ENCODE results near the gene MDFIC2.
"Not testable (repeated sequence)": the region's sequence is repeated elsewhere in the genome, so short reads cannot be mapped to it uniquely, and the experiment has no call there.

The MDFIC2 gene

GRCh38 chr3:70224337-70224736, 88.1 kb downstream of the MDFIC2 start:
- no peaks in the 10 kb centered on the region for H3K9me3 ChIP-seq (replicated peaks; ENCODE audit: insufficient read depth, low read length)
- H3K27me3 ChIP-seq (replicated peaks; ENCODE audit: insufficient read depth, low read length) = no peaks in the 10 kb centered on the region
- H2AFZ ChIP-seq (ENCODE audit: low read length) = no peak overlapping the region
- H3K4me3 ChIP-seq (ENCODE audit: low read length) = no peak overlapping the region
- no peaks in the 10 kb centered on the region for H4K20me1 ChIP-seq (ENCODE audit: insufficient read depth, low read length)
- H3K27ac ChIP-seq (ENCODE audit: low read length) = no peak overlapping the region
- H3F3A ChIP-seq (ENCODE audit: insufficient read depth, low read length) = no peaks in the 10 kb centered on the region
- TF ChIP-seq EZH2phosphoT487 (IDR thresholded peaks at IDR 0.05; ENCODE audit: low read length) = no peak
- no peak for TF ChIP-seq CTCF (IDR thresholded peaks at IDR 0.05; ENCODE audit: low read length)
- no peak for TF ChIP-seq EZH2 (optimal IDR thresholded peaks at IDR 0.05; ENCODE audit: low read depth, low read length)
- H3K36me3 ChIP-seq (replicated peaks; ENCODE audit: insufficient read depth, low read length) = no peaks in the 10 kb centered on the region
- H3K9ac ChIP-seq (ENCODE audit: low read length) = no peak overlapping the region
- H3K4me2 ChIP-seq (ENCODE audit: low read depth, low read length) = no peak overlapping the region
- H3K9me2 ChIP-seq (replicated peaks; ENCODE audit: insufficient read depth, low read length) = no peaks in the 10 kb centered on the region
- H3K79me2 ChIP-seq (ENCODE audit: low read length) = no peaks in the 10 kb centered on the region
- H3K4me1 ChIP-seq (ENCODE audit: low read length) = no peaks in the 10 kb centered on the region
- no peak for DNase-seq

DNA sequence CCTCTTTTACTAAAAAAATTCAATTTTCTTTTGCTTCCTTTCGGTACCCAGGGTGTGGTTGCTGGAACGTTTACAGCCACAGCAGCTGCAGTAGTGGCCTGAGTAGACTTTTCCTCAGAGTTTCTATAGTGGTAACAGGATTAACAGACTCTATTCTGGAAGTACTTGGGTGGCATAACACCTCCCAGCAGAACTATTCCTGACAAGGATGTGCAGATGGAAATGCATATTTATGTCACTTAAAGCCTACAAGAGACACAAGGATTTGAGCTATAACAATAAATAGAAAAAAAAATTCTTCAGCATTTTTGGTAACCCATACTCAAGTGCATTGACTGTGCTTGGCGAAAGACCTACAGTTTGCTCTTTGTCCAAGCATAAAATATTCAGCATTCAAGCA, 94.0 kb downstream of the MDFIC2 start:
- TF ChIP-seq EZH2 (optimal IDR thresholded peaks at IDR 0.05; ENCODE audit: low read depth, low read length) = no peak
- H3K4me3 ChIP-seq (ENCODE audit: low read length) = no peak overlapping the region
- H3K4me1 ChIP-seq (ENCODE audit: low read length) = no peaks in the 10 kb centered on the region
- H3K36me3 ChIP-seq (replicated peaks; ENCODE audit: insufficient read depth, low read length) = no peaks in the 10 kb centered on the region
- no peaks in the 10 kb centered on the region for H3K79me2 ChIP-seq (ENCODE audit: low read length)
- no peaks in the 10 kb centered on the region for H3K9me3 ChIP-seq (replicated peaks; ENCODE audit: insufficient read depth, low read length)
- no peak overlapping the region for H2AFZ ChIP-seq (ENCODE audit: low read length)
- DNase-seq = no peak
- H4K20me1 ChIP-seq (ENCODE audit: insufficient read depth, low read length) = no peaks in the 10 kb centered on the region
- H3K9me2 ChIP-seq (replicated peaks; ENCODE audit: insufficient read depth, low read length) = no peaks in the 10 kb centered on the region
- no peak overlapping the region for H3K4me2 ChIP-seq (ENCODE audit: low read depth, low read length)
- H3K9ac ChIP-seq (ENCODE audit: low read length) = no peak overlapping the region
- no peaks in the 10 kb centered on the region for H3F3A ChIP-seq (ENCODE audit: insufficient read depth, low read length)
- H3K27ac ChIP-seq (ENCODE audit: low read length) = no peak overlapping the region
- H3K27me3 ChIP-seq (replicated peaks; ENCODE audit: insufficient read depth, low read length) = no peaks in the 10 kb centered on the region

DNA sequence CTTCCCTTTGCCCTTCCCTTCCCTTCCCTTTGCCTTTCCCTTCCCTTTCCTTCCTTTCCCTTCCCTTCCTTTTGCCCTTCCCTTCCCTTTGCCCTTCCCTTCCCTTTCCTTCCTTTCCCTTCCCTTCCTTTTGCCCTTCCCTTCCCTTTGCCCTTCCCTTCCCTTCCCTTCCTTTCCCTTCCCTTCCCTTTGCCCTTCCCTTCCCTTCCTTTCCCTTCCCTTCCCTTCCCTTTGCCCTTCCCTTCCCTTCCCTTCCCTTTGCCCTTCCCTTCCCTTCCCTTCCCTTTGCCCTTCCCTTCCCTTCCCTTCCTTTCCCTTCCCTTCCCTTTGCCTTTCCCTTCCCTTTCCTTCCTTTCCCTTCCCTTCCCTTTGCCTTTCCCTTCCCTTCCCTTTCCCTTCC, 101.2 kb downstream of the MDFIC2 start:
- not testable (repeated sequence) for H3K36me3 ChIP-seq (replicated peaks; ENCODE audit: insufficient read depth, low read length); H3K9me3 ChIP-seq (replicated peaks; ENCODE audit: insufficient read depth, low read length); H3K27me3 ChIP-seq (replicated peaks; ENCODE audit: insufficient read depth, low read length); H3F3A ChIP-seq (ENCODE audit: insufficient read depth, low read length); DNase-seq; H3K9ac ChIP-seq (ENCODE audit: low read length); H3K4me2 ChIP-seq (ENCODE audit: low read depth, low read length); H3K9me2 ChIP-seq (replicated peaks; ENCODE audit: insufficient read depth, low read length); H4K20me1 ChIP-seq (ENCODE audit: insufficient read depth, low read length); H2AFZ ChIP-seq (ENCODE audit: low read length); H3K4me1 ChIP-seq (ENCODE audit: low read length); H3K27ac ChIP-seq (ENCODE audit: low read length); H3K79me2 ChIP-seq (ENCODE audit: low read length); H3K4me3 ChIP-seq (ENCODE audit: low read length)

DNA sequence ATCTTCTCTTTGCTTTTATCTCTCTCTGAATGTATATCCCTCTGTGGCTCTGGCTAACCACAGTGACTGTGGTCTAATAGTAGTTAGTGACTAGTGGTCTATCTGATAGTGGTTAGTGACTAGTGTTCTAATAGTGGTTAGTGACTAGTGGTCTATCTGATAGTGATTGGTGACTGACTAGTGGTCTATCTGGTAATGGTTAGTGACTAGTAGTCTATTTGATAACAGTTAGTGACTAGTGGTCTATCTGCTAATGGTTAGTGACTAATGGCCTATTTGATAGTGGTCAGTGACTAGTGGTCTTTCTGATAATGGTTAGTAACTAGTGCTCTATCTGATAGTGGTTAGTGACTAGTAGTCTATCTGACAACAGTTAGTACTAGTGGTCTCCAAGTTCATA, 110.5 kb downstream of the MDFIC2 start:
- TF ChIP-seq EZH2phosphoT487 (IDR thresholded peaks at IDR 0.05; ENCODE audit: low read length) (no peak), CTCF (IDR thresholded peaks at IDR 0.05; ENCODE audit: low read length) (no peak), EZH2 (optimal IDR thresholded peaks at IDR 0.05; ENCODE audit: low read depth, low read length) (no peak)
- H3K79me2 ChIP-seq (ENCODE audit: low read length) = no peaks in the 10 kb centered on the region
- no peak overlapping the region for H3K4me3 ChIP-seq (ENCODE audit: low read length)
- DNase-seq = no peak
- no peak overlapping the region for H3K9ac ChIP-seq (ENCODE audit: low read length)
- no peaks in the 10 kb centered on the region for H3K4me1 ChIP-seq (ENCODE audit: low read length)
- no peak overlapping the region for H3K4me2 ChIP-seq (ENCODE audit: low read depth, low read length)
- H3K27me3 ChIP-seq (replicated peaks; ENCODE audit: insufficient read depth, low read length) = no peaks in the 10 kb centered on the region
- no peaks in the 10 kb centered on the region for H4K20me1 ChIP-seq (ENCODE audit: insufficient read depth, low read length)
- H3K27ac ChIP-seq (ENCODE audit: low read length) = no peak overlapping the region
- H3K9me3 ChIP-seq (replicated peaks; ENCODE audit: insufficient read depth, low read length) = no peaks in the 10 kb centered on the region
- no peaks in the 10 kb centered on the region for H3K9me2 ChIP-seq (replicated peaks; ENCODE audit: insufficient read depth, low read length)
- H3F3A ChIP-seq (ENCODE audit: insufficient read depth, low read length) = no peaks in the 10 kb centered on the region
- H2AFZ ChIP-seq (ENCODE audit: low read length) = no peak overlapping the region
- H3K36me3 ChIP-seq (replicated peaks; ENCODE audit: insufficient read depth, low read length) = no peaks in the 10 kb centered on the region

Measured in MM.1S (cell line).